ENCODE data around the gene ALKBH3.

The ALKBH3 gene

DNA sequence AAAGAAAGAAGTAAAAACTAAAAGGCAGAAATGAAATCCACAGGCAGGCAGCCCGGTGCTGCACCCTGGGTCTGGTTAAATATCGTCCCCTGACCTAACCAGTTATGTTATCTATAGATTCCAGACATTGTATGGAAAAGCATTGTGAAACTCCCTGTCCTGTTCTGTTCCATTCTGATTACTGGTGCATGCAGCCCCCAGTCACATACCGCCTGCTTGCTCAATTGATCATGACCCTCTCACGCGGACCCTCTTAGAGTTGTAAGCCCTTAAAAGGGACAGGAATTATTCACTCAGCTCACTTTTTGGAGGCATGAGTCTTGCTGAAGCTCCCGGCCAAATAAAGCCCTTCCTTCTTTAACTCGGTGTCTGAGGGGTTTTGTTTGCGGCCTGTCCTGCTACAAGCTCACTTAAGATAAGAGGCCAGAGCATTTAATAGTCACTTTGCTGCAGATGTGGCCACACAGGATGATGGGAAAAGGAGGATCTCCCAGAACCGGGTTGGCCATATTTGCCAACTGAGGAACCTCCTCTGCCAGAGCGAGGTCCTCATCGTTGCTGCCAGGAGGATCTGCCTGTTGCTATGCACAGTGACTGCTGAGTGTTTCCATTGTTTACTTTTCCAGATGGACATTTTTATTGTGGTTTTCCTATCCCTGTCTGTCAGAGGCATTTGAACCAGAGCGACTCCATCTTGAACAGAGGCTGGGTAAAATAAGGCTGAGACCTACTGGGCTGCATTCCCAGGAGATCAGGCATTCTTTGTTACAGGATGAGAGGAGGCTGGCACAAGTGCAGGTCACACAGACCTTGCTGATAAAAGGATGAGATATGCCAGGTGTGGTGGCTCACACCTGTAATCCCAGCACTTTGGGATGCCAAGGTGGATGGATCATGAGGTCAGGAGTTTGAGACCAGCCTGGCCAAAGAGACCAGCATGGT lies 72.0 kb downstream of the ALKBH3 start:
- no peak overlapping the region for H2BK15ac ChIP-seq (ENCODE audit: low read depth, poor library complexity, severe bottlenecking)
- no peak overlapping the region for H4K91ac ChIP-seq (ENCODE audit: low read length)
- H3K18ac ChIP-seq (ENCODE audit: low read depth in 1 of 2, low read length in 2 of 2): no peak overlapping the region
- no peak overlapping the region for H3K27ac ChIP-seq (ENCODE audit: low read length, poor library complexity, severe bottlenecking)
- no peak overlapping the region for H2BK120ac ChIP-seq (ENCODE audit: low read depth, low read length)
- H2AK5ac ChIP-seq (ENCODE audit: low read length, severe bottlenecking): no peak overlapping the region
- H3K79me1 ChIP-seq (replicated peaks; ENCODE audit: low read length, poor library complexity, severe bottlenecking): no peaks in the 10 kb centered on the region
- no peak overlapping the region for H2AFZ ChIP-seq (ENCODE audit: low read depth, low read length)
- H3K4ac ChIP-seq (ENCODE audit: low read depth in 1 of 2, low read length in 2 of 2): no peak overlapping the region
- no peak overlapping the region for H3K4me2 ChIP-seq (ENCODE audit: low read length, poor library complexity, severe bottlenecking)
- no peak overlapping the region for H2BK12ac ChIP-seq (ENCODE audit: low read length in 2 of 2)
- H3K9ac ChIP-seq (ENCODE audit: low read length): no peak overlapping the region
- H3K27me3 ChIP-seq (ENCODE audit: control insufficient read depth in 1 of 2, insufficient read depth in 1 of 2, low read length in 2 of 2): peaks cover 0 to 51% of the 10 kb centered on the region in 2 experiments
- no peaks in the 10 kb centered on the region for H3K36me3 ChIP-seq (ENCODE audit: control insufficient read depth in 1 of 2, insufficient read depth in 2 of 2, low read depth in 1 of 2, low read length in 2 of 2)
- WGBS: 89% methylated on average over 12 of the region's 12 CpGs
- H2BK5ac ChIP-seq (ENCODE audit: low read depth, low read length, poor library complexity, severe bottlenecking): no peak overlapping the region
- H3K9me3 ChIP-seq (ENCODE audit: control insufficient read depth, low read length): no peaks in the 10 kb centered on the region
- no peaks in the 10 kb centered on the region for H3K4me1 ChIP-seq (ENCODE audit: control insufficient read depth, insufficient read depth, low read depth, low read length)
- H4K8ac ChIP-seq (ENCODE audit: low read length): peak overlapping the region; percentile 75
- no peak overlapping the region for H3K23ac ChIP-seq (ENCODE audit: low read length in 2 of 2)
- H3K14ac ChIP-seq (ENCODE audit: low read length in 2 of 2): no peak overlapping the region
- DNase-seq: no peak
- H3K4me3 ChIP-seq (ENCODE audit: insufficient read depth in 1 of 2, low read depth in 1 of 2, low read length in 2 of 2): no peak overlapping the region

DNA sequence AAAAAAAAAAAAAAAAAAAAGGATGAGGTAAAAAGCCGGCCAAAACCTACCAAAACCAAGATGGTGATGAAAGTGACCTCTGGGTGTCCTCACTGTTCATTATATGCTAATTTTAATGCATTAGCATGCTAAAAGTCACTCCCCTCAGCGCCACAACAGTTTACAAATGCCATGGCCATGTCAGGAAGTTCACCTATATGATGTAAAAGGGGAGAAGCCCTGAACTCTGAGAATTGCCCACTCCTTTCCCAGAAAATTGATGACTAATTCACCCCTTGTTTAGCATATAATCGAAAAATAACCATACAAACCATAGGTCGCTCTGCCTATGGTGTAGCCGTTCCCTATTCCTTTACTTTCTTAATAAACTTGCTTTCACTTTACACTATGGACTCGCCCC lies 72.9 kb downstream of the ALKBH3 start:
- Histone ChIP-seq H2AFZ (ENCODE audit: low read depth, low read length) (no peak overlapping the region), H4K8ac (ENCODE audit: low read length) (no peak overlapping the region), H3K79me1 (replicated peaks; ENCODE audit: low read length, poor library complexity, severe bottlenecking) (no peaks in the 10 kb centered on the region), H2BK15ac (ENCODE audit: low read depth, poor library complexity, severe bottlenecking) (no peak overlapping the region), H2BK12ac (ENCODE audit: low read length in 2 of 2) (no peak overlapping the region), H2AK5ac (ENCODE audit: low read length, severe bottlenecking) (no peak overlapping the region), H3K18ac (ENCODE audit: low read depth in 1 of 2, low read length in 2 of 2) (no peak overlapping the region), H3K27me3 (ENCODE audit: control insufficient read depth in 1 of 2, insufficient read depth in 1 of 2, low read length in 2 of 2) (peaks cover 0 to 42% of the 10 kb centered on the region in 2 experiments), H3K9ac (ENCODE audit: low read length) (no peak overlapping the region), H3K9me3 (ENCODE audit: control insufficient read depth, low read length) (no peaks in the 10 kb centered on the region), H3K36me3 (ENCODE audit: control insufficient read depth in 1 of 2, insufficient read depth in 2 of 2, low read depth in 1 of 2, low read length in 2 of 2) (no peaks in the 10 kb centered on the region), H3K4me2 (ENCODE audit: low read length, poor library complexity, severe bottlenecking) (no peak overlapping the region), H3K23ac (ENCODE audit: low read length in 2 of 2) (no peak overlapping the region), H4K91ac (ENCODE audit: low read length) (no peak overlapping the region), H3K27ac (ENCODE audit: low read length, poor library complexity, severe bottlenecking) (no peak overlapping the region), H2BK5ac (ENCODE audit: low read depth, low read length, poor library complexity, severe bottlenecking) (no peak overlapping the region), H3K4me1 (ENCODE audit: control insufficient read depth, insufficient read depth, low read depth, low read length) (no peaks in the 10 kb centered on the region), H2BK120ac (ENCODE audit: low read depth, low read length) (no peak overlapping the region), H3K14ac (ENCODE audit: low read length in 2 of 2) (no peak overlapping the region), H3K4ac (ENCODE audit: low read depth in 1 of 2, low read length in 2 of 2) (no peak overlapping the region), H3K4me3 (ENCODE audit: insufficient read depth in 1 of 2, low read depth in 1 of 2, low read length in 2 of 2) (no peak overlapping the region)
- no peak for DNase-seq
- 92% methylated on average over 5 of the region's 6 CpGs for WGBS

- Histone ChIP-seq H3K27me3 (ENCODE audit: control insufficient read depth in 1 of 2, insufficient read depth in 1 of 2, low read length in 2 of 2) (peaks cover 0 to 35% of the 10 kb centered on the region in 2 experiments), H3K36me3 (ENCODE audit: control insufficient read depth in 1 of 2, insufficient read depth in 2 of 2, low read depth in 1 of 2, low read length in 2 of 2) (no peaks in the 10 kb centered on the region), H2BK12ac (ENCODE audit: low read length in 2 of 2) (no peak overlapping the region), H2BK120ac (ENCODE audit: low read depth, low read length) (no peak overlapping the region), H2BK15ac (ENCODE audit: low read depth, poor library complexity, severe bottlenecking) (no peak overlapping the region), H4K8ac (ENCODE audit: low read length) (no peak overlapping the region), H2BK5ac (ENCODE audit: low read depth, low read length, poor library complexity, severe bottlenecking) (no peak overlapping the region), H3K4ac (ENCODE audit: low read depth in 1 of 2, low read length in 2 of 2) (no peak overlapping the region), H2AK5ac (ENCODE audit: low read length, severe bottlenecking) (no peak overlapping the region), H3K9ac (ENCODE audit: low read length) (no peak overlapping the region), H3K4me3 (ENCODE audit: insufficient read depth in 1 of 2, low read depth in 1 of 2, low read length in 2 of 2) (no peak overlapping the region), H3K18ac (ENCODE audit: low read depth in 1 of 2, low read length in 2 of 2) (no peak overlapping the region), H3K23ac (ENCODE audit: low read length in 2 of 2) (no peak overlapping the region), H2AFZ (ENCODE audit: low read depth, low read length) (no peak overlapping the region), H3K27ac (ENCODE audit: low read length, poor library complexity, severe bottlenecking) (no peak overlapping the region), H3K4me1 (ENCODE audit: control insufficient read depth, insufficient read depth, low read depth, low read length) (no peaks in the 10 kb centered on the region), H3K14ac (ENCODE audit: low read length in 2 of 2) (no peak overlapping the region), H3K4me2 (ENCODE audit: low read length, poor library complexity, severe bottlenecking) (no peak overlapping the region), H4K91ac (ENCODE audit: low read length) (no peak overlapping the region), H3K79me1 (replicated peaks; ENCODE audit: low read length, poor library complexity, severe bottlenecking) (no peaks in the 10 kb centered on the region), H3K9me3 (ENCODE audit: control insufficient read depth, low read length) (no peaks in the 10 kb centered on the region)
- 78% methylated on average over 7 of the region's 7 CpGs for WGBS
- no peak for DNase-seq
Observed at GRCh38 chr11:43954241-43954640, 73.6 kb downstream of the ALKBH3 start.

DNA sequence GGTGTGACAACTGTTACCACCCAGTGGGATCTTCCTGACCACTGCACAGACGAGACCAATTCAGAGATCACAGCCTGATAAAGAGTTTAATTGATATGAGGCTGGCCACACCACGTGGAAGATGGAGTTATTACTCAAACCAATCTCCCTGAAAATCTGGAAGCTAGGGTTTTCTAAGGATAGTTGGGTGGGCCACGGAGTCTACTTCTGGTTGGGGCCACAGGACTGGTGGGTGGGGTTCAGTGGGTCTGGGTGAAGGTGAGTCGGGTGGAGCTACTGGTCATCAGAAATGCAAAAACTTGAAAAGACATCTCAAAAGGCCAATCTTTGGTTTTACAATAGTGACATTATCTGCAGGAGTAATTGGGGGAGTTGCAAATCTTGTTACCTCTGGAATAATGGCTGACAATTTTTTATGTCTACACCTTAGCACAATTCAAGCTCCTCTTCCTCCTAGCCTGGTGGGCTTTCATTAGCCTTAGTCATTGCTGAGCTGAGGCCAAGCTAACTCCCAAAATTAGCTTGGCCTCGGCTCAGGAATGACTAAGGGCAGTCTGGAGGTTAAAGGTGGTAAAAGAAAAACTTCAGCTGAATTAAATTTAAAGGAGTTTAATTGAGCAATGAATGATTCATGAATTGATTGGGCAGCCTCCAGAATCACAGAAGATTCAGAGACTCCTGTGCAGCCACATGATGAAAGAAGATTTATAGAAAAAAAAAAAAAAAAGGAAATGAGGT lies 74.9 kb downstream of the ALKBH3 start:
- Histone ChIP-seq H3K27me3 (ENCODE audit: control insufficient read depth in 1 of 2, insufficient read depth in 1 of 2, low read length in 2 of 2) (peaks cover 0 to 28% of the 10 kb centered on the region in 2 experiments), H3K9ac (ENCODE audit: low read length) (no peak overlapping the region), H2BK120ac (ENCODE audit: low read depth, low read length) (no peak overlapping the region), H3K14ac (ENCODE audit: low read length in 2 of 2) (no peak overlapping the region), H4K8ac (ENCODE audit: low read length) (no peak overlapping the region), H3K79me1 (replicated peaks; ENCODE audit: low read length, poor library complexity, severe bottlenecking) (no peaks in the 10 kb centered on the region), H2BK15ac (ENCODE audit: low read depth, poor library complexity, severe bottlenecking) (no peak overlapping the region), H3K36me3 (ENCODE audit: control insufficient read depth in 1 of 2, insufficient read depth in 2 of 2, low read depth in 1 of 2, low read length in 2 of 2) (no peaks in the 10 kb centered on the region), H4K91ac (ENCODE audit: low read length) (no peak overlapping the region), H3K9me3 (ENCODE audit: control insufficient read depth, low read length) (no peaks in the 10 kb centered on the region), H3K23ac (ENCODE audit: low read length in 2 of 2) (no peak overlapping the region), H3K4me3 (ENCODE audit: insufficient read depth in 1 of 2, low read depth in 1 of 2, low read length in 2 of 2) (no peak overlapping the region), H2BK12ac (ENCODE audit: low read length in 2 of 2) (no peak overlapping the region), H2AK5ac (ENCODE audit: low read length, severe bottlenecking) (no peak overlapping the region), H3K27ac (ENCODE audit: low read length, poor library complexity, severe bottlenecking) (no peak overlapping the region), H3K4me1 (ENCODE audit: control insufficient read depth, insufficient read depth, low read depth, low read length) (no peaks in the 10 kb centered on the region), H3K4ac (ENCODE audit: low read depth in 1 of 2, low read length in 2 of 2) (no peak overlapping the region), H3K18ac (ENCODE audit: low read depth in 1 of 2, low read length in 2 of 2) (no peak overlapping the region), H3K4me2 (ENCODE audit: low read length, poor library complexity, severe bottlenecking) (no peak overlapping the region), H2AFZ (ENCODE audit: low read depth, low read length) (no peak overlapping the region), H2BK5ac (ENCODE audit: low read depth, low read length, poor library complexity, severe bottlenecking) (no peak overlapping the region)
- 77% methylated on average over 5 of the region's 5 CpGs for WGBS
- DNase-seq: no peak

Measured in mesenchymal stem cell (in vitro differentiated cells and primary cell).